GM12878 (cell line): ENCODE data around the gene CTNNA2. TPM values are rescaled to one million over a fixed set of nuclear protein-coding genes. Genes with fewer than 3 reads are reported as not detected.

ENCODE experiments used
- ATAC-seq: fragments of 200-7000 bp; cut with Tn5 transposase; 3 replicates; pipeline ENCODE4 v1.9.1; 2020; ENCODE audit warnings: mild to moderate bottlenecking, moderate library complexity
- BruUV-seq: library from RNA; stranded (reverse); fragments of 400-500 nt; replicated peaks from 2 replicates; lab custom pipeline; 2021; lab: Mats Ljungman, UMichigan
- CTCF ChIA-PET: fragments of 300-600 bp; sonication (Branson Sonifier 250); formaldehyde crosslinking; extraction: SDS; loops from one replicate; lab custom pipeline; 2021; ENCODE audit warnings: inconsistent platforms; lab: Yijun Ruan, JAX
- POLR2A ChIA-PET: fragments of 350-600 bp; formaldehyde crosslinking; extraction: SDS; loops from one replicate; lab custom pipeline; 2021; ENCODE audit warnings: inconsistent platforms; lab: Charles Lee
- RAD21 ChIA-PET: fragments of 300-600 bp; sonication (Branson Sonifier 250); formaldehyde crosslinking; loops from one replicate; lab custom pipeline; 2023; ENCODE audit warnings: antibody characterized with exemption; ENCODE audit not compliant: unreplicated experiment; lab: Charles Lee
- SMC1A ChIA-PET: fragments of 300-600 bp; sonication (Branson Sonifier 250); formaldehyde crosslinking; loops from one replicate; lab custom pipeline; 2023; ENCODE audit not compliant: unreplicated experiment, uncharacterized antibody; lab: Charles Lee
- DNase-seq: peaks from one replicate; pipeline ENCODE4 v3.0.0-alpha.2; 2011; ENCODE audit warnings: low read depth, low spot score
- FAIRE-seq: peaks from 3 replicates; lab custom pipeline; 2011; peaks lifted over from hg19 to GRCh38; lab: Jason Lieb, UNC
- H2AFZ ChIP-seq: 2 replicates; pipeline ENCODE4 v1.6.0; 2011; ENCODE audit warnings: low read depth, low read length, control low read depth; ENCODE audit not compliant: control insufficient read depth
- H3K27ac ChIP-seq: 2 replicates; pipeline ENCODE4 v1.5.1; 2011; ENCODE audit warnings: control low read depth; ENCODE audit not compliant: control insufficient read depth, insufficient read depth
- H3K27me3 ChIP-seq, 2 experiments: replicated peaks in 1 of 2; 2 replicates each; pipeline versions ENCODE4 v1.6.0 to v1.6.1; 2011; ENCODE audit warnings: low read length in 1 of 2; ENCODE audit not compliant: control insufficient read depth in 2 of 2, insufficient read depth in 2 of 2
- H3K36me3 ChIP-seq, 2 experiments: 2 replicates each; pipeline ENCODE4 v1.5.1; 2011; ENCODE audit warnings: low read length in 1 of 2; ENCODE audit not compliant: control insufficient read depth in 2 of 2, insufficient read depth in 2 of 2
- H3K4me1 ChIP-seq: 2 replicates; pipeline ENCODE4 v1.6.1; 2011; ENCODE audit warnings: mild to moderate bottlenecking, low read length, moderate library complexity, mixed read lengths; ENCODE audit not compliant: control insufficient read depth, insufficient read depth
- H3K4me2 ChIP-seq: 2 replicates; pipeline ENCODE4 v1.6.0; 2011; ENCODE audit warnings: control low read depth; ENCODE audit not compliant: control insufficient read depth, insufficient read depth
- H3K4me3 ChIP-seq: fragments of 200-600 bp; sonication (generic); 2 replicates; pipeline ENCODE4 v1.5.1; 2016
- H3K79me2 ChIP-seq: 2 replicates; pipeline ENCODE4 v1.6.0; 2011; ENCODE audit warnings: low read length; ENCODE audit not compliant: control insufficient read depth, insufficient read depth
- H3K9ac ChIP-seq: 2 replicates; pipeline ENCODE4 v1.8.0; 2011; ENCODE audit warnings: low read length, control low read depth, mixed read lengths; ENCODE audit not compliant: control insufficient read depth, insufficient read depth
- H3K9me3 ChIP-seq: replicated peaks from 3 replicates; pipeline ENCODE4 v1.5.1; 2011; ENCODE audit warnings: mild to moderate bottlenecking, low read length; ENCODE audit not compliant: control insufficient read depth, insufficient read depth
- H4K20me1 ChIP-seq: 2 replicates; pipeline ENCODE4 v1.6.0; 2011; ENCODE audit not compliant: control insufficient read depth, insufficient read depth
- CHD1 ChIP-seq: IDR thresholded peaks from 2 replicates; pipeline ENCODE4 v1.6.1; 2012; ENCODE audit warnings: low read depth, low read length, improper control_type of control experiment
- EGR1 ChIP-seq, 2 experiments: IDR thresholded peaks; 1 replicate in 1 of 2; 2 replicates in 1 of 2; pipeline ENCODE4 v1.6.1; 2011 to 2012; ENCODE audit warnings: low read depth in 2 of 2, low read length in 2 of 2, borderline replicate concordance in 1 of 2, mild to moderate bottlenecking in 1 of 2, moderate library complexity in 1 of 2
- FOXM1 ChIP-seq: IDR thresholded peaks from 2 replicates; pipeline ENCODE4 v1.6.1; 2012; ENCODE audit warnings: low read depth, mild to moderate bottlenecking, inconsistent platforms, low read length, moderate library complexity
- IRF3 ChIP-seq: fragments of 450-650 bp; IDR thresholded peaks from 2 replicates; pipeline ENCODE4 v1.6.1; 2014; ENCODE audit warnings: mild to moderate bottlenecking
- MEF2B ChIP-seq: fragments of 450-650 bp; IDR thresholded peaks from 2 replicates; pipeline ENCODE4 v1.6.1; 2018; ENCODE audit warnings: mild to moderate bottlenecking, moderate library complexity; ENCODE audit not compliant: partially characterized antibody, poor library complexity, severe bottlenecking
- MTA3 ChIP-seq: IDR thresholded peaks from 2 replicates; pipeline ENCODE4 v1.6.1; 2012; ENCODE audit warnings: low read length, inconsistent platforms, borderline replicate concordance
- NR2C2 ChIP-seq: IDR thresholded peaks from 2 replicates; pipeline ENCODE4 v1.6.1; 2011; ENCODE audit warnings: borderline replicate concordance, low read depth; ENCODE audit not compliant: control insufficient read depth, insufficient read length
- SMAD1 ChIP-seq: fragments of 450-650 bp; IDR thresholded peaks from 2 replicates; pipeline ENCODE4 v1.6.1; 2018; ENCODE audit warnings: mild to moderate bottlenecking, low read depth; ENCODE audit not compliant: partially characterized antibody
- SPI1 ChIP-seq: IDR thresholded peaks from 2 replicates; pipeline ENCODE4 v1.6.1; 2011; ENCODE audit warnings: low read depth, mild to moderate bottlenecking, low read length, moderate library complexity, borderline replicate concordance; ENCODE audit not compliant: insufficient read depth
- TCF3 ChIP-seq: IDR thresholded peaks from 2 replicates; pipeline ENCODE4 v1.6.1; 2012; ENCODE audit warnings: low read depth, mild to moderate bottlenecking, low read length, borderline replicate concordance; ENCODE audit not compliant: insufficient read depth
- ZNF24 ChIP-seq: fragments of 450-650 bp; IDR thresholded peaks from 2 replicates; pipeline ENCODE4 v1.6.1; 2017; ENCODE audit warnings: antibody characterized with exemption, mild to moderate bottlenecking
- WGBS: methylation state at CpG from one replicate; pipeline ENCODE4 v1.1.6; 2016; ENCODE audit warnings: low lambda C conversion rate; ENCODE audit not compliant: insufficient replicate concordance, insufficient coverage; ENCODE audit errors: missing lambda C conversion rate; 5-methylcytosine and 5-hydroxymethylcytosine counted together
- in situ Hi-C: fragments of 300-500 bp; cut with MboI; formaldehyde crosslinking; loops from 9 replicates; pipeline ENCODE4 v1.14.3; 2018; ENCODE audit warnings: mixed read lengths
- intact Hi-C: fragments of 100-400 bp; cut with micrococcal nuclease; formaldehyde crosslinking; loops from one replicate; pipeline ENCODE4 v1.14.2; 2022; ENCODE audit not compliant: unreplicated experiment
- polyA plus RNA-seq, 11 experiments: library from polyadenylated mRNA; depleted of rRNA in 4 of 11; unstranded in 6 of 11; stranded (reverse) in 5 of 11; fragments of >200 nt; fragmentation: Nextera tagmentation in 4 of 11; fragmentation: Illumina TruSeq in 1 of 11; extraction: Ambion mirVana in 4 of 11; extraction: Trizol in 1 of 11; gene quantifications; 1 replicate in 1 of 11; 2 replicates in 10 of 11; pipeline versions ENCODE4 v1.2.1 to v1.2.3, GENCODE V29; 2011 to 2016; ENCODE audit warnings: inconsistent platforms in 2 of 11, missing spikeins in 2 of 11, low read depth in 1 of 11
- total RNA-seq, 4 experiments: library from RNA; depleted of rRNA in 3 of 4; stranded (reverse); fragments of >200 nt in 3 of 4; fragmentation: Illumina TruSeq in 1 of 4; extraction: Trizol in 1 of 4; gene quantifications; 2 replicates each; pipeline versions ENCODE4 v1.2.1 to v1.2.3, GENCODE V29; 2013 to 2021
- TF ChIP-seq, protein P1 (sequence below): fragments of 450-650 bp; IDR thresholded peaks from 2 replicates; pipeline ENCODE4 v1.6.1; 2017; ENCODE audit warnings: mild to moderate bottlenecking, moderate library complexity
- TF ChIP-seq, protein P2 (sequence below): IDR thresholded peaks from 2 replicates; pipeline ENCODE4 v1.6.1; 2012; ENCODE audit warnings: improper control_type of control experiment, low read depth, low read length; ENCODE audit not compliant: insufficient replicate concordance

Gene CTNNA2
- total and polyA plus RNA-seq, 10 of the 15 experiments (the other 5 are each of a cell fraction or from before 2014, with no cell fraction given) = 2.4 to 36.2 (median 6.6) TPM

- DNase-seq (no peak), FAIRE-seq (no peak), ATAC-seq (no peak)
- Histone ChIP-seq H3K9ac (no peak overlapping the region), H2AFZ (no peak overlapping the region), H3K36me3 (no peaks in the 10 kb centered on the region), H3K9me3 (no peaks in the 10 kb centered on the region), H3K27me3 (no peaks in the 10 kb centered on the region), H3K4me1 (no peaks in the 10 kb centered on the region), H3K79me2 (no peaks in the 10 kb centered on the region), H3K4me2 (no peak overlapping the region), H3K27ac (no peak overlapping the region), H4K20me1 (no peaks in the 10 kb centered on the region), H3K4me3 (no peak overlapping the region)
- ChIA-PET POLR2A (interaction anchor here (0.6 kb wide), 1 partner anchor 28 kb away, joined by 4 read pairs; no protein-coding TSS in a partner anchor), CTCF (interaction anchor here (0.8 to 2.1 kb wide), 7 partner anchors 9 to 155 kb away, joined by 3 to 14 read pairs (median 3); no protein-coding TSS in a partner anchor), RAD21 (interaction anchor here (0.5 to 1.3 kb wide), 3 partner anchors 23 to 878 kb away, joined by 3 to 4 read pairs (median 3); no protein-coding TSS in a partner anchor), SMC1A (interaction anchor here (0.7 to 2.3 kb wide), 7 partner anchors 9 to 152 kb away, joined by 3 to 12 read pairs (median 4); no protein-coding TSS in a partner anchor)
- WGBS = 73% methylated on average over 1 of the region's 1 CpG
- in situ Hi-C loops = no loop called here
- BruUV-seq = no TSS peak
- intact Hi-C loops = no loop called here
- TF ChIP-seq, protein P1, sequence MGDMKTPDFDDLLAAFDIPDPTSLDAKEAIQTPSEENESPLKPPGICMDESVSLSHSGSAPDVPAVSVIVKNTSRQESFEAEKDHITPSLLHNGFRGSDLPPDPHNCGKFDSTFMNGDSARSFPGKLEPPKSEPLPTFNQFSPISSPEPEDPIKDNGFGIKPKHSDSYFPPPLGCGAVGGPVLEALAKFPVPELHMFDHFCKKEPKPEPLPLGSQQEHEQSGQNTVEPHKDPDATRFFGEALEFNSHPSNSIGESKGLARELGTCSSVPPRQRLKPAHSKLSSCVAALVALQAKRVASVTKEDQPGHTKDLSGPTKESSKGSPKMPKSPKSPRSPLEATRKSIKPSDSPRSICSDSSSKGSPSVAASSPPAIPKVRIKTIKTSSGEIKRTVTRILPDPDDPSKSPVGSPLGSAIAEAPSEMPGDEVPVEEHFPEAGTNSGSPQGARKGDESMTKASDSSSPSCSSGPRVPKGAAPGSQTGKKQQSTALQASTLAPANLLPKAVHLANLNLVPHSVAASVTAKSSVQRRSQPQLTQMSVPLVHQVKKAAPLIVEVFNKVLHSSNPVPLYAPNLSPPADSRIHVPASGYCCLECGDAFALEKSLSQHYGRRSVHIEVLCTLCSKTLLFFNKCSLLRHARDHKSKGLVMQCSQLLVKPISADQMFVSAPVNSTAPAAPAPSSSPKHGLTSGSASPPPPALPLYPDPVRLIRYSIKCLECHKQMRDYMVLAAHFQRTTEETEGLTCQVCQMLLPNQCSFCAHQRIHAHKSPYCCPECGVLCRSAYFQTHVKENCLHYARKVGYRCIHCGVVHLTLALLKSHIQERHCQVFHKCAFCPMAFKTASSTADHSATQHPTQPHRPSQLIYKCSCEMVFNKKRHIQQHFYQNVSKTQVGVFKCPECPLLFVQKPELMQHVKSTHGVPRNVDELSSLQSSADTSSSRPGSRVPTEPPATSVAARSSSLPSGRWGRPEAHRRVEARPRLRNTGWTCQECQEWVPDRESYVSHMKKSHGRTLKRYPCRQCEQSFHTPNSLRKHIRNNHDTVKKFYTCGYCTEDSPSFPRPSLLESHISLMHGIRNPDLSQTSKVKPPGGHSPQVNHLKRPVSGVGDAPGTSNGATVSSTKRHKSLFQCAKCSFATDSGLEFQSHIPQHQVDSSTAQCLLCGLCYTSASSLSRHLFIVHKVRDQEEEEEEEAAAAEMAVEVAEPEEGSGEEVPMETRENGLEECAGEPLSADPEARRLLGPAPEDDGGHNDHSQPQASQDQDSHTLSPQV = no peak
- no peak for TF ChIP-seq NR2C2
- no peak for TF ChIP-seq FOXM1
- no peak for TF ChIP-seq TCF3
- TF ChIP-seq, protein P2, sequence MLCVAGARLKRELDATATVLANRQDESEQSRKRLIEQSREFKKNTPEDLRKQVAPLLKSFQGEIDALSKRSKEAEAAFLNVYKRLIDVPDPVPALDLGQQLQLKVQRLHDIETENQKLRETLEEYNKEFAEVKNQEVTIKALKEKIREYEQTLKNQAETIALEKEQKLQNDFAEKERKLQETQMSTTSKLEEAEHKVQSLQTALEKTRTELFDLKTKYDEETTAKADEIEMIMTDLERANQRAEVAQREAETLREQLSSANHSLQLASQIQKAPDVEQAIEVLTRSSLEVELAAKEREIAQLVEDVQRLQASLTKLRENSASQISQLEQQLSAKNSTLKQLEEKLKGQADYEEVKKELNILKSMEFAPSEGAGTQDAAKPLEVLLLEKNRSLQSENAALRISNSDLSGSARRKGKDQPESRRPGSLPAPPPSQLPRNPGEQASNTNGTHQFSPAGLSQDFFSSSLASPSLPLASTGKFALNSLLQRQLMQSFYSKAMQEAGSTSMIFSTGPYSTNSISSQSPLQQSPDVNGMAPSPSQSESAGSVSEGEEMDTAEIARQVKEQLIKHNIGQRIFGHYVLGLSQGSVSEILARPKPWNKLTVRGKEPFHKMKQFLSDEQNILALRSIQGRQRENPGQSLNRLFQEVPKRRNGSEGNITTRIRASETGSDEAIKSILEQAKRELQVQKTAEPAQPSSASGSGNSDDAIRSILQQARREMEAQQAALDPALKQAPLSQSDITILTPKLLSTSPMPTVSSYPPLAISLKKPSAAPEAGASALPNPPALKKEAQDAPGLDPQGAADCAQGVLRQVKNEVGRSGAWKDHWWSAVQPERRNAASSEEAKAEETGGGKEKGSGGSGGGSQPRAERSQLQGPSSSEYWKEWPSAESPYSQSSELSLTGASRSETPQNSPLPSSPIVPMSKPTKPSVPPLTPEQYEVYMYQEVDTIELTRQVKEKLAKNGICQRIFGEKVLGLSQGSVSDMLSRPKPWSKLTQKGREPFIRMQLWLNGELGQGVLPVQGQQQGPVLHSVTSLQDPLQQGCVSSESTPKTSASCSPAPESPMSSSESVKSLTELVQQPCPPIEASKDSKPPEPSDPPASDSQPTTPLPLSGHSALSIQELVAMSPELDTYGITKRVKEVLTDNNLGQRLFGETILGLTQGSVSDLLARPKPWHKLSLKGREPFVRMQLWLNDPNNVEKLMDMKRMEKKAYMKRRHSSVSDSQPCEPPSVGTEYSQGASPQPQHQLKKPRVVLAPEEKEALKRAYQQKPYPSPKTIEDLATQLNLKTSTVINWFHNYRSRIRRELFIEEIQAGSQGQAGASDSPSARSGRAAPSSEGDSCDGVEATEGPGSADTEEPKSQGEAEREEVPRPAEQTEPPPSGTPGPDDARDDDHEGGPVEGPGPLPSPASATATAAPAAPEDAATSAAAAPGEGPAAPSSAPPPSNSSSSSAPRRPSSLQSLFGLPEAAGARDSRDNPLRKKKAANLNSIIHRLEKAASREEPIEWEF = no peak
- TF ChIP-seq ZNF24 = no peak
- TF ChIP-seq IRF3 = no peak
- no peak for TF ChIP-seq CHD1
- TF ChIP-seq EGR1 (IDR thresholded peaks at IDR 0.05; ENCODE audit: borderline replicate concordance in 1 of 2, low read depth in 2 of 2, low read length in 2 of 2) = no peak
- TF ChIP-seq SMAD1 = no peak
- no peak for TF ChIP-seq SPI1
- TF ChIP-seq MTA3 = no peak
- no peak for TF ChIP-seq MEF2B
Measured at GRCh38 chr2:80348078-80348477, 835.2 kb downstream of the CTNNA2 start.
